H1 (cell line): ENCODE results near the gene ARID1B. TPM values are rescaled to one million over a fixed set of nuclear protein-coding genes. Genes with fewer than 3 reads are reported as not detected.

Experiments
- BACH1 ChIP-seq: IDR thresholded peaks from 2 replicates; pipeline ENCODE4 v1.6.1; 2012; ENCODE audit warnings: low read length, improper control_type of control experiment
- CHD2 ChIP-seq: IDR thresholded peaks from 2 replicates; pipeline ENCODE4 v1.6.1; 2012; ENCODE audit warnings: low read length, improper control_type of control experiment
- CREB1 ChIP-seq: IDR thresholded peaks from 2 replicates; pipeline ENCODE4 v1.6.1; 2012; ENCODE audit warnings: inconsistent platforms
- HDAC2 ChIP-seq, 2 experiments: fragments of 300-600 bp in 1 of 2; sonication (generic) in 1 of 2; IDR thresholded peaks; 2 replicates each; pipeline ENCODE4 v1.6.1; 2011 to 2012; ENCODE audit warnings: low read depth in 2 of 2, low read length in 2 of 2, mild to moderate bottlenecking in 2 of 2, moderate library complexity in 2 of 2, borderline replicate concordance in 1 of 2, inconsistent platforms in 1 of 2
- SIRT6 ChIP-seq: IDR thresholded peaks from one replicate; pipeline ENCODE4 v1.7.1; 2012; ENCODE audit warnings: low read length, inconsistent platforms
- SUZ12 ChIP-seq: fragments of 200-600 bp; sonication (generic); IDR thresholded peaks from 2 replicates; pipeline ENCODE4 v1.6.1; 2012; ENCODE audit warnings: mild to moderate bottlenecking, inconsistent platforms, low read length, moderate library complexity, mixed read lengths
- polyA plus RNA-seq, 7 experiments: library from polyadenylated mRNA; depleted of rRNA in 3 of 7; stranded (reverse) in 5 of 7; unstranded in 2 of 7; fragments of >200 nt in 5 of 7; fragments of 200-250 nt in 2 of 7; gene quantifications; 1 replicate in 5 of 7; 2 replicates in 1 of 7; 4 replicates in 1 of 7; pipeline versions ENCODE4 v1.2.1 to v1.2.3, GENCODE V29; 2011 to 2013; ENCODE audit warnings: missing spikeins in 2 of 7, mixed read lengths in 2 of 7
- total RNA-seq: library from RNA; stranded (reverse); fragmentation: NEBNext Ultra II Directional; extraction: Animal tissue kit (Norgen Biotek cat#: 25700); gene quantifications from 2 replicates; pipeline ENCODE4 v1.2.1, GENCODE V29; 2021

Gene ARID1B
- total and polyA plus RNA-seq, 2 of the 8 experiments (the other 6 are each of a cell fraction or from before 2014, with no cell fraction given), result 24.3 to 70.3 TPM

GRCh38 chr6:156809034-156809433, 31.9 kb downstream of the ARID1B start (continued):
- no peak for TF ChIP-seq SIRT6
- TF ChIP-seq BACH1, result no peak
- no peak for TF ChIP-seq SUZ12
- no peak for TF ChIP-seq HDAC2 (IDR thresholded peaks at IDR 0.05; ENCODE audit: borderline replicate concordance in 1 of 2, low read depth in 2 of 2, low read length in 2 of 2)
- no peak for TF ChIP-seq CHD2
- TF ChIP-seq CREB1, result no peak
